Measurements from ENCODE around the gene CDH4. TPM values are rescaled to one million over a fixed set of nuclear protein-coding genes. Genes with fewer than 3 reads are reported as not detected.

Gene CDH4
- total and polyA plus RNA-seq, 2 donors (not counting 3 experiments of a cell fraction or from before 2014, with no cell fraction given) = 0.17 to 0.51 TPM

DNA sequence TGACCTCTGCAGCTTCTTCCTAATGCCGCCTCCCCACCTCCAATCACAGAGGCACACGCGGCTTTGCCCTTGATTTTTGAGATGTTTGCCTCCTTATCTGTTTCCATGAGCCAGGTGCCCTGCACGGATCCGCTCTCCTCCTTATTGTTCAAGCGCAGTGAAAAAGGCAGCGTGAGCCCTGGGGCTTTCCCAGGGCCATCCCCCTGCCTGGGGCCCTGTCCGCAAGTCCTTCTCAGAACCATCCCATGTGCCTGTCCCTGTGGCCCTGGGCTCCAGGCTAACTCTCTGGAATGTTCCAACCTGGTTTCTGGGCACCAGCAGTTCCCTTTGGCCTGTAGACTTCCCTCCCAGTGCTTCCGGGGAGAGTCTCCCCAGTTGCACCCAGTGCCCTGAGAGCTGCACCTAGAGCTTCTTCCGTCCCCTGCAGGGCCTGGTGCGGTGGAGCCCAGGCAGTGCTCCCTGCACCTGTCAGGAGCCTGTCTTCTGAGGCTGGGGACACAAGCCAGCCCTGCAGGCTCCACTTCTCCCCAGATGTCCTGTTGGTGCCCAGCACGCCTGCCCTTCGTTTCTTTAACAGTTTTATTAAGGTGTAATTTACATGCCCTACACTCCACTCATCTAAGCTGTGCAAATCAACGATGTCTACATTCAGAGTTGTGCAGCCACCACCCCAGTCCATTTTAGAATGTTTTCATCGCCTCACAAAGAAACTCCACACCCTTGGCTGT lies 330.3 kb downstream of the CDH4 start:
- H4K20me1 ChIP-seq (replicated peaks; ENCODE audit: control insufficient read depth, extremely low read depth, insufficient read depth, low read length) = no peaks in the 10 kb centered on the region
- ChIA-PET CTCF (no interaction called here), POLR2A (no interaction called here)
- DNase-seq (ENCODE audit: low read depth, low spot score) = no peak
- intact Hi-C loops (cut with micrococcal nuclease) = no loop called here
- no peaks in the 10 kb centered on the region for H3K9me1 ChIP-seq (replicated peaks; ENCODE audit: control insufficient read depth, extremely low read depth, insufficient read depth, low read length)
- H2AFZ ChIP-seq (ENCODE audit: low read depth, low read length) = no peak overlapping the region
- dilution Hi-C loops (cut with MboI; ENCODE audit: extremely low pct_ligation_motif_present, low sequenced_read_pairs) = no loop called here
- H3K27me3 ChIP-seq (ENCODE audit: control insufficient read depth in 2 of 2, insufficient read depth in 2 of 2, low read length in 2 of 2) = no peaks in the 10 kb centered on the region
- TF ChIP-seq MYC (IDR thresholded peaks at IDR 0.05; ENCODE audit: low read depth, low read length) (no peak), EZH2 (IDR thresholded peaks at IDR 0.05; ENCODE audit: borderline replicate concordance, low read depth, low read length, severe bottlenecking) (no peak), POLR2AphosphoS5 (IDR thresholded peaks at IDR 0.05; ENCODE audit: insufficient read depth, low read depth, low read length) (no peak), POLR2A (IDR thresholded peaks at IDR 0.05; ENCODE audit: low read depth, low read length) (no peak), GATA2 (IDR thresholded peaks at IDR 0.05; ENCODE audit: insufficient read depth, insufficient read length, low read depth, low read length) (no peak), FOS (IDR thresholded peaks at IDR 0.05; ENCODE audit: borderline replicate concordance, insufficient read depth, low read length) (no peak), JUN (IDR thresholded peaks at IDR 0.05; ENCODE audit: borderline replicate concordance, insufficient read depth, insufficient read length, low read depth) (no peak)
- TF ChIP-seq, protein P1, sequence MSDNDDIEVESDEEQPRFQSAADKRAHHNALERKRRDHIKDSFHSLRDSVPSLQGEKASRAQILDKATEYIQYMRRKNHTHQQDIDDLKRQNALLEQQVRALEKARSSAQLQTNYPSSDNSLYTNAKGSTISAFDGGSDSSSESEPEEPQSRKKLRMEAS (IDR thresholded peaks at IDR 0.05; ENCODE audit: insufficient read depth, insufficient read length) = no peak
- TF ChIP-seq, protein P2, sequence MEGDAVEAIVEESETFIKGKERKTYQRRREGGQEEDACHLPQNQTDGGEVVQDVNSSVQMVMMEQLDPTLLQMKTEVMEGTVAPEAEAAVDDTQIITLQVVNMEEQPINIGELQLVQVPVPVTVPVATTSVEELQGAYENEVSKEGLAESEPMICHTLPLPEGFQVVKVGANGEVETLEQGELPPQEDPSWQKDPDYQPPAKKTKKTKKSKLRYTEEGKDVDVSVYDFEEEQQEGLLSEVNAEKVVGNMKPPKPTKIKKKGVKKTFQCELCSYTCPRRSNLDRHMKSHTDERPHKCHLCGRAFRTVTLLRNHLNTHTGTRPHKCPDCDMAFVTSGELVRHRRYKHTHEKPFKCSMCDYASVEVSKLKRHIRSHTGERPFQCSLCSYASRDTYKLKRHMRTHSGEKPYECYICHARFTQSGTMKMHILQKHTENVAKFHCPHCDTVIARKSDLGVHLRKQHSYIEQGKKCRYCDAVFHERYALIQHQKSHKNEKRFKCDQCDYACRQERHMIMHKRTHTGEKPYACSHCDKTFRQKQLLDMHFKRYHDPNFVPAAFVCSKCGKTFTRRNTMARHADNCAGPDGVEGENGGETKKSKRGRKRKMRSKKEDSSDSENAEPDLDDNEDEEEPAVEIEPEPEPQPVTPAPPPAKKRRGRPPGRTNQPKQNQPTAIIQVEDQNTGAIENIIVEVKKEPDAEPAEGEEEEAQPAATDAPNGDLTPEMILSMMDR (IDR thresholded peaks at IDR 0.05; ENCODE audit: extremely low read depth in 1 of 2, insufficient read depth in 1 of 2, low read depth in 1 of 2, low read length in 2 of 2) = no peak
- H3K4me3 ChIP-seq (replicated peaks in 1 of 3; ENCODE audit: insufficient read depth in 1 of 3, low read depth in 1 of 3, low read length in 3 of 3) = no peak overlapping the region
- no peak for FAIRE-seq
- H3K4me1 ChIP-seq (ENCODE audit: control insufficient read depth, extremely low read depth, insufficient read depth, low read length) = no peaks in the 10 kb centered on the region
- H3K79me2 ChIP-seq (ENCODE audit: control insufficient read depth, insufficient read depth, low read length) = no peaks in the 10 kb centered on the region
- no peaks in the 10 kb centered on the region for H3K36me3 ChIP-seq (ENCODE audit: control insufficient read depth in 2 of 2, extremely low read depth in 1 of 2, insufficient read depth in 2 of 2, low read length in 2 of 2)
- no peak overlapping the region for H3K4me2 ChIP-seq (ENCODE audit: insufficient read depth, low read length)
- no peak overlapping the region for H3K27ac ChIP-seq (ENCODE audit: insufficient read depth, low read depth, low read length)
- H3K9ac ChIP-seq (replicated peaks; ENCODE audit: extremely low read depth, insufficient read depth, low read length) = no peak overlapping the region
- no TSS peak for BruUV-seq (replicated peaks)
- H3K9me3 ChIP-seq (replicated peaks; ENCODE audit: control insufficient read depth, insufficient read depth, low read length) = peaks cover 8% of the 10 kb centered on the region

Data from endothelial cell of umbilical vein (primary cell).